Measurements from ENCODE around the gene SHMT2.
A peak's percentile ranks its signal among the peaks of the same experiment; 100 is the strongest.
"Not testable (repeated sequence)": the region's sequence is repeated elsewhere in the genome, so short reads cannot be mapped to it uniquely, and the experiment has no call there.

Gene SHMT2

GRCh38 chr12:57268264-57268663 lies 38.8 kb downstream of the SHMT2 start:
- TF ChIP-seq CTCF (IDR thresholded peaks at IDR 0.05; ENCODE audit: borderline replicate concordance, control extremely low read depth, extremely low read depth, insufficient read depth, missing control alignments) = no peak
- no peak for DNase-seq (ENCODE audit: low spot score)
- in situ Hi-C loops (cut with MboI; ENCODE audit: low sequenced_read_pairs, unreplicated experiment) = no loop called here

- no peak for DNase-seq (ENCODE audit: low spot score)
- TF ChIP-seq CTCF (IDR thresholded peaks at IDR 0.05; ENCODE audit: borderline replicate concordance, control extremely low read depth, extremely low read depth, insufficient read depth, missing control alignments) = no peak
- in situ Hi-C loops (cut with MboI; ENCODE audit: low sequenced_read_pairs, unreplicated experiment) = no loop called here
Measured at GRCh38 chr12:57270966-57271470, 41.5 kb downstream of the SHMT2 start.

GRCh38 chr12:57272337-57273151 lies 43.0 kb downstream of the SHMT2 start:
- TF ChIP-seq CTCF (IDR thresholded peaks at IDR 0.05; ENCODE audit: borderline replicate concordance, control extremely low read depth, extremely low read depth, insufficient read depth, missing control alignments) = no peak
- DNase-seq (ENCODE audit: low spot score) = no peak
- in situ Hi-C loops (cut with MboI; ENCODE audit: low sequenced_read_pairs, unreplicated experiment) = no loop called here

GRCh38 chr12:57273516-57273915 lies 44.0 kb downstream of the SHMT2 start:
- in situ Hi-C loops (cut with MboI; ENCODE audit: low sequenced_read_pairs, unreplicated experiment) = no loop called here

GRCh38 chr12:57276233-57276632 lies 46.7 kb downstream of the SHMT2 start:
- DNase-seq (ENCODE audit: low spot score); in situ Hi-C loops (cut with MboI; ENCODE audit: low sequenced_read_pairs, unreplicated experiment): not testable (repeated sequence)

More at GRCh38 chr12:57273516-57273915, 44.0 kb downstream of the SHMT2 start:
- TF ChIP-seq CTCF (IDR thresholded peaks at IDR 0.05; ENCODE audit: borderline replicate concordance, control extremely low read depth, extremely low read depth, insufficient read depth, missing control alignments) = no peak
- no peak for DNase-seq (ENCODE audit: low spot score)

- no peak for TF ChIP-seq CTCF (IDR thresholded peaks at IDR 0.05; ENCODE audit: borderline replicate concordance, control extremely low read depth, extremely low read depth, insufficient read depth, missing control alignments)
- DNase-seq (ENCODE audit: low spot score) = peak; percentile 32
- in situ Hi-C loops (cut with MboI; ENCODE audit: low sequenced_read_pairs, unreplicated experiment) = no loop called here
Measured at GRCh38 chr12:57276935-57277563, 47.5 kb downstream of the SHMT2 start.

All from GM13976 (cell line).